ENCODE data around the gene DOK7.
"Not testable (repeated sequence)": the region's sequence is repeated elsewhere in the genome, so short reads cannot be mapped to it uniquely, and the experiment has no call there.

DOK7 gene

GRCh38 chr4:3449574-3450534 lies 13.3 kb upstream of the DOK7 start:
- no peak for DNase-seq
- no peaks in the 10 kb centered on the region for H3K27me3 ChIP-seq (replicated peaks; ENCODE audit: control insufficient read depth, insufficient read depth, low read length, poor library complexity, severe bottlenecking)
- no peak overlapping the region for H3K27ac ChIP-seq (ENCODE audit: insufficient read depth, low read length, poor library complexity, severe bottlenecking)
- H3K9me3 ChIP-seq (ENCODE audit: control insufficient read depth, low read length): no peaks in the 10 kb centered on the region
- H3K36me3 ChIP-seq (ENCODE audit: control insufficient read depth, insufficient read depth, low read length): no peaks in the 10 kb centered on the region
- H3K4me3 ChIP-seq (ENCODE audit: insufficient read depth, low read depth, low read length, poor library complexity, severe bottlenecking): no peak overlapping the region
- H3K4me1 ChIP-seq (ENCODE audit: control insufficient read depth, insufficient read depth, low read length, poor library complexity, severe bottlenecking): no peaks in the 10 kb centered on the region

- Histone ChIP-seq H3K4me1 (ENCODE audit: control insufficient read depth, insufficient read depth, low read length, poor library complexity, severe bottlenecking) (no peaks in the 10 kb centered on the region), H3K9me3 (ENCODE audit: control insufficient read depth, low read length) (no peaks in the 10 kb centered on the region), H3K36me3 (ENCODE audit: control insufficient read depth, insufficient read depth, low read length) (no peaks in the 10 kb centered on the region), H3K27me3 (replicated peaks; ENCODE audit: control insufficient read depth, insufficient read depth, low read length, poor library complexity, severe bottlenecking) (no peaks in the 10 kb centered on the region), H3K4me3 (ENCODE audit: insufficient read depth, low read depth, low read length, poor library complexity, severe bottlenecking) (no peak overlapping the region), H3K27ac (ENCODE audit: insufficient read depth, low read length, poor library complexity, severe bottlenecking) (no peak overlapping the region)
- DNase-seq: no peak
Measured at GRCh38 chr4:3450643-3451042, 12.5 kb upstream of the DOK7 start.

GRCh38 chr4:3451956-3452355 lies 11.2 kb upstream of the DOK7 start:
- Histone ChIP-seq H3K27me3 (replicated peaks; ENCODE audit: control insufficient read depth, insufficient read depth, low read length, poor library complexity, severe bottlenecking) (no peaks in the 10 kb centered on the region), H3K4me1 (ENCODE audit: control insufficient read depth, insufficient read depth, low read length, poor library complexity, severe bottlenecking) (no peaks in the 10 kb centered on the region), H3K4me3 (ENCODE audit: insufficient read depth, low read depth, low read length, poor library complexity, severe bottlenecking) (no peak overlapping the region), H3K9me3 (ENCODE audit: control insufficient read depth, low read length) (no peaks in the 10 kb centered on the region), H3K36me3 (ENCODE audit: control insufficient read depth, insufficient read depth, low read length) (no peaks in the 10 kb centered on the region), H3K27ac (ENCODE audit: insufficient read depth, low read length, poor library complexity, severe bottlenecking) (no peak overlapping the region)
- no peak for DNase-seq

GRCh38 chr4:3452376-3452775 lies 10.7 kb upstream of the DOK7 start:
- H3K4me3 ChIP-seq (ENCODE audit: insufficient read depth, low read depth, low read length, poor library complexity, severe bottlenecking): no peak overlapping the region
- H3K27me3 ChIP-seq (replicated peaks; ENCODE audit: control insufficient read depth, insufficient read depth, low read length, poor library complexity, severe bottlenecking): no peaks in the 10 kb centered on the region
- H3K27ac ChIP-seq (ENCODE audit: insufficient read depth, low read length, poor library complexity, severe bottlenecking): no peak overlapping the region
- H3K9me3 ChIP-seq (ENCODE audit: control insufficient read depth, low read length): no peaks in the 10 kb centered on the region
- no peaks in the 10 kb centered on the region for H3K36me3 ChIP-seq (ENCODE audit: control insufficient read depth, insufficient read depth, low read length)
- DNase-seq: no peak
- no peaks in the 10 kb centered on the region for H3K4me1 ChIP-seq (ENCODE audit: control insufficient read depth, insufficient read depth, low read length, poor library complexity, severe bottlenecking)

- not testable (repeated sequence) for H3K4me3 ChIP-seq (ENCODE audit: insufficient read depth, low read depth, low read length, poor library complexity, severe bottlenecking); H3K9me3 ChIP-seq (ENCODE audit: control insufficient read depth, low read length); H3K27ac ChIP-seq (ENCODE audit: insufficient read depth, low read length, poor library complexity, severe bottlenecking); H3K4me1 ChIP-seq (ENCODE audit: control insufficient read depth, insufficient read depth, low read length, poor library complexity, severe bottlenecking); H3K36me3 ChIP-seq (ENCODE audit: control insufficient read depth, insufficient read depth, low read length); DNase-seq; H3K27me3 ChIP-seq (replicated peaks; ENCODE audit: control insufficient read depth, insufficient read depth, low read length, poor library complexity, severe bottlenecking)
Measured at GRCh38 chr4:3455596-3455995, 7.5 kb upstream of the DOK7 start.

GRCh38 chr4:3458371-3458770 lies 4.7 kb upstream of the DOK7 start:
- no peaks in the 10 kb centered on the region for H3K4me1 ChIP-seq (ENCODE audit: control insufficient read depth, insufficient read depth, low read length, poor library complexity, severe bottlenecking)
- no peak overlapping the region for H3K4me3 ChIP-seq (ENCODE audit: insufficient read depth, low read depth, low read length, poor library complexity, severe bottlenecking)
- no peak for DNase-seq
- no peak overlapping the region for H3K27ac ChIP-seq (ENCODE audit: insufficient read depth, low read length, poor library complexity, severe bottlenecking)
- H3K9me3 ChIP-seq (ENCODE audit: control insufficient read depth, low read length): no peaks in the 10 kb centered on the region
- no peaks in the 10 kb centered on the region for H3K36me3 ChIP-seq (ENCODE audit: control insufficient read depth, insufficient read depth, low read length)
- H3K27me3 ChIP-seq (replicated peaks; ENCODE audit: control insufficient read depth, insufficient read depth, low read length, poor library complexity, severe bottlenecking): peaks cover 7% of the 10 kb centered on the region

GRCh38 chr4:3459156-3459555 lies 4.0 kb upstream of the DOK7 start:
- H3K27ac ChIP-seq (ENCODE audit: insufficient read depth, low read length, poor library complexity, severe bottlenecking); H3K4me3 ChIP-seq (ENCODE audit: insufficient read depth, low read depth, low read length, poor library complexity, severe bottlenecking); H3K9me3 ChIP-seq (ENCODE audit: control insufficient read depth, low read length); DNase-seq; H3K36me3 ChIP-seq (ENCODE audit: control insufficient read depth, insufficient read depth, low read length); H3K4me1 ChIP-seq (ENCODE audit: control insufficient read depth, insufficient read depth, low read length, poor library complexity, severe bottlenecking): not testable (repeated sequence)
- H3K27me3 ChIP-seq (replicated peaks; ENCODE audit: control insufficient read depth, insufficient read depth, low read length, poor library complexity, severe bottlenecking): peaks cover 14% of the 10 kb centered on the region

GRCh38 chr4:3460926-3461325 lies 2.2 kb upstream of the DOK7 start:
- no peaks in the 10 kb centered on the region for H3K9me3 ChIP-seq (ENCODE audit: control insufficient read depth, low read length)
- H3K4me3 ChIP-seq (ENCODE audit: insufficient read depth, low read depth, low read length, poor library complexity, severe bottlenecking): no peak overlapping the region
- peaks cover 17% of the 10 kb centered on the region for H3K27me3 ChIP-seq (replicated peaks; ENCODE audit: control insufficient read depth, insufficient read depth, low read length, poor library complexity, severe bottlenecking)
- DNase-seq: no peak
- H3K27ac ChIP-seq (ENCODE audit: insufficient read depth, low read length, poor library complexity, severe bottlenecking): no peak overlapping the region
- H3K36me3 ChIP-seq (ENCODE audit: control insufficient read depth, insufficient read depth, low read length): no peaks in the 10 kb centered on the region
- no peaks in the 10 kb centered on the region for H3K4me1 ChIP-seq (ENCODE audit: control insufficient read depth, insufficient read depth, low read length, poor library complexity, severe bottlenecking)

- no peaks in the 10 kb centered on the region for H3K36me3 ChIP-seq (ENCODE audit: control insufficient read depth, insufficient read depth, low read length)
- no peak for DNase-seq
- H3K27me3 ChIP-seq (replicated peaks; ENCODE audit: control insufficient read depth, insufficient read depth, low read length, poor library complexity, severe bottlenecking): peaks cover 17% of the 10 kb centered on the region
- no peak overlapping the region for H3K27ac ChIP-seq (ENCODE audit: insufficient read depth, low read length, poor library complexity, severe bottlenecking)
- H3K4me3 ChIP-seq (ENCODE audit: insufficient read depth, low read depth, low read length, poor library complexity, severe bottlenecking): no peak overlapping the region
- no peaks in the 10 kb centered on the region for H3K4me1 ChIP-seq (ENCODE audit: control insufficient read depth, insufficient read depth, low read length, poor library complexity, severe bottlenecking)
- H3K9me3 ChIP-seq (ENCODE audit: control insufficient read depth, low read length): no peaks in the 10 kb centered on the region
Measured at GRCh38 chr4:3461515-3462291, 1.4 kb upstream of the DOK7 start.

GRCh38 chr4:3462321-3462789 lies 751 bp upstream of the DOK7 start:
- Histone ChIP-seq H3K27me3 (replicated peaks; ENCODE audit: control insufficient read depth, insufficient read depth, low read length, poor library complexity, severe bottlenecking) (peaks cover 17% of the 10 kb centered on the region), H3K36me3 (ENCODE audit: control insufficient read depth, insufficient read depth, low read length) (no peaks in the 10 kb centered on the region), H3K27ac (ENCODE audit: insufficient read depth, low read length, poor library complexity, severe bottlenecking) (no peak overlapping the region), H3K4me3 (ENCODE audit: insufficient read depth, low read depth, low read length, poor library complexity, severe bottlenecking) (no peak overlapping the region), H3K4me1 (ENCODE audit: control insufficient read depth, insufficient read depth, low read length, poor library complexity, severe bottlenecking) (no peaks in the 10 kb centered on the region), H3K9me3 (ENCODE audit: control insufficient read depth, low read length) (no peaks in the 10 kb centered on the region)
- DNase-seq: no peak
